ENCODE results near the gene CD48. TPM values are rescaled to one million over a fixed set of nuclear protein-coding genes. Genes with fewer than 3 reads are reported as not detected.

Gene CD48
- total RNA-seq, 1 donor, result not detected

DNA sequence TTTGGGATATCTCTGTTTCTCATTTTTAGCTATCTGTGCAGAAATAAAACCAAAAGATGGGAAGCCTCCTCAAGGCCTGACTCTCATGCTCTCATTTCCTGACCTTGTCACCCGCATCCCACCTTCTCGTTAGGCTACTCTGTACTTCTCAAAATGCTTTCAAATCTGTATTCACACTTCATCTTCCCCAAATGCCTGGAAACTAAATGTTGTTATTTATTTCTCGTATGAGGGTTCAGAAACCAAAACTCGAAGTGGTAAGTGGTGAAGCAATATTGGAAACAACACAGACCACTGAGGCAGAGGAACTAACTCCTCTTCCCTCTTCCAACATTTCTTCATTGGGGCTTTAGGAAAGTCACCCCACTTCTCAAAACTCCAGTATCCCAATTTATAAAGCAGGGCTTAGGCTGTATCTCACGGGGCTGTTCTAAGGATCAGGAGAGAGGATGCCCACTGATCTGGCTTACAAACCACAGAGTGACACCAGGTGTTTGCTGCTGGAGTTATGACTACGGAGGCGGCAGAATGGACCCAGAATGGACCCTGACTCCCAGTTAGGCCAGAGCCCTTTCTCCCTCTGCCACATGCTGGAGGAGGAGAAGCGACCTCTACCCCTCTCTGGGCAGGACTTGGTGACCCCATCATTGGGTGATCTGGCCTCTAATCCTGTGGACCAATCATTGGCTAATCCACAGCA lies 31.0 kb upstream of the CD48 start:
- TF ChIP-seq, protein P1, sequence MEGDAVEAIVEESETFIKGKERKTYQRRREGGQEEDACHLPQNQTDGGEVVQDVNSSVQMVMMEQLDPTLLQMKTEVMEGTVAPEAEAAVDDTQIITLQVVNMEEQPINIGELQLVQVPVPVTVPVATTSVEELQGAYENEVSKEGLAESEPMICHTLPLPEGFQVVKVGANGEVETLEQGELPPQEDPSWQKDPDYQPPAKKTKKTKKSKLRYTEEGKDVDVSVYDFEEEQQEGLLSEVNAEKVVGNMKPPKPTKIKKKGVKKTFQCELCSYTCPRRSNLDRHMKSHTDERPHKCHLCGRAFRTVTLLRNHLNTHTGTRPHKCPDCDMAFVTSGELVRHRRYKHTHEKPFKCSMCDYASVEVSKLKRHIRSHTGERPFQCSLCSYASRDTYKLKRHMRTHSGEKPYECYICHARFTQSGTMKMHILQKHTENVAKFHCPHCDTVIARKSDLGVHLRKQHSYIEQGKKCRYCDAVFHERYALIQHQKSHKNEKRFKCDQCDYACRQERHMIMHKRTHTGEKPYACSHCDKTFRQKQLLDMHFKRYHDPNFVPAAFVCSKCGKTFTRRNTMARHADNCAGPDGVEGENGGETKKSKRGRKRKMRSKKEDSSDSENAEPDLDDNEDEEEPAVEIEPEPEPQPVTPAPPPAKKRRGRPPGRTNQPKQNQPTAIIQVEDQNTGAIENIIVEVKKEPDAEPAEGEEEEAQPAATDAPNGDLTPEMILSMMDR (IDR thresholded peaks at IDR 0.05; ENCODE audit: insufficient read depth, low read depth, low read length), result no peak
- DNase-seq (ENCODE audit: low read depth), result no peak
- no peak overlapping the region for H3K4me3 ChIP-seq (ENCODE audit: low read depth, low read length)

DNA sequence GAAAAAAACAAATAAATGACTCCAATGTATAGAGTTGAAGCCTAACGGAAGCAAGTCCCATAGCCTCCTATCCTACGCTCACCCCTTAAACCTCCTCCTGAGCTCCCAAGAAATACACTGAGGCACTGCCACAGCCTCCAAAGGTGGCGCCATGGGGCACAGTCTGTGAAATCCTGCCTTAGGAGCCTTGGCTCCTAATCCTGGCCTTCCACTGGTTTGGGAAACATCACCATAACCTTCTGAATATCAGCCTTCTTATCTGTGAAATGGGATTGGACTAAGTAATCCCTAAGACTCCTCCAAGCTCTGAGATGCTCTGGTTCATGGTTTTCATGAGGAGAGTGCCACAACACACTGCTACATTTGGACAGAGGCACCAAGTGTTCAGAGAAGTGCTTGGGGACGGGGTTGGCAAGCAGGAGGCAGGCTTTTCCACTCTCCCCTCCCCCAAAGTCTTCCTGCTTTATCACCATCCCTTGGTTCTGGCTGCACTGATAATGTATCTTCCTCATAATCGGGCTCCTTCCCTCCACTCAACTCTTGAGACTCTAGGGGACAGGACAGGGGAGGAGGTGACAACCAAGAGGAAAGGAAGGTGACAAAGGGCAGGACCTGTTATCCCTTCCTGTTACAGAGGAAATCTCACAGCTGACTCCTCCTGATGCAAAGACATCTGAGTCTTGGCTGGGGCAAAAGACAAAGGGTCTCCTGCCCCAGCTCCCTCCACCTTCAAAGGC lies 30.2 kb upstream of the CD48 start:
- H3K4me3 ChIP-seq (ENCODE audit: low read depth, low read length), result no peak overlapping the region
- no peak for DNase-seq (ENCODE audit: low read depth)
- TF ChIP-seq, protein P1 (IDR thresholded peaks at IDR 0.05; ENCODE audit: insufficient read depth, low read depth, low read length), result no peak

DNA sequence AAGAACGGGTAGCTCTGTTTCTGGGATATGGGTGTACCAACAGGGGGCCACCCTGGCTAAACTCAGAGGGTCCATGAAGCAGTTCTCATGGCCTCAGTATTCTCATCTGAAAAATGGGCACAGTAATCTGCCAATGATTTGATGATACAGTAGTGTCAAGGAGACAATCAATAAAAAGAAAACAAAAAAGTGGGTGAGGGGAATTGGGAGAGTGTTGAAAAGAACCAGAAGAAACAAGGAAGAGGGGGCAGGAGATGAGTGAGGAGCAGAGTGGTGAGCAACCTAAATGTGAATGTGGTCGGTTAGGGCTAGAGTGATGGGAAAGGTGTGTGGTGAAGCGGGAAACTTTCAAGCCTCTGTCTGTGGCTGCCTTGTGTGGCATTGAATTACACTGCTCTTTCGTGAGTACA lies 29.5 kb upstream of the CD48 start:
- no peak for DNase-seq (ENCODE audit: low read depth)
- no peak overlapping the region for H3K4me3 ChIP-seq (ENCODE audit: low read depth, low read length)
- TF ChIP-seq, protein P1 (IDR thresholded peaks at IDR 0.05; ENCODE audit: insufficient read depth, low read depth, low read length), result no peak

DNA sequence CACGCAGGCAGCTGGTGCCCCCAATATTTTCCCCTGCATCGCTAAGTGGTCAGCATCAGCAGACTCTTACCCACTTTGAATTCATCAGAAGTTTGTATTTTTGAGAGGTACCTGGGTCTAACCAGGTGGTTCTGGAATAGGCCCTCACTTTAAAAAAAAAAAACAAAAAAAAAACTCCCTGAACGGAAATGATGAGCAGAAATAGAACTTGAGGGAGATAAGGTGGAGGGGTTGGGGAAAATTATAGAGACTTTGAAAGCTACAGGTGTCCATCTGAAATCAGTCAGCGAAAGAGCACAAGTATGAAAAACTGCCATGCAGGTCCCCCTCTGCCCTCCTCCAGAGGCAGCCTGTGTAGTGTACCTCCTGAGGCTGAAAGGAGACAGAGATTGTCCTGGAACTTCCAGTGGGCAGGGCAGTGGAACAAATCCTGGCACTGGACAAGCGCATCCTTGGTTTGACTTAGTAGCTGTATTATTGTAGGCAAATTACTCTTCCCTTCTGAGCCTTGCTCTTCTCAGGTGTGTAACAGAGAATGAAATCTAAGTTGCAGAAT lies 28.6 kb upstream of the CD48 start:
- no peak for DNase-seq (ENCODE audit: low read depth)
- H3K4me3 ChIP-seq (ENCODE audit: low read depth, low read length), result no peak overlapping the region
- TF ChIP-seq, protein P1 (IDR thresholded peaks at IDR 0.05; ENCODE audit: insufficient read depth, low read depth, low read length), result no peak

DNA sequence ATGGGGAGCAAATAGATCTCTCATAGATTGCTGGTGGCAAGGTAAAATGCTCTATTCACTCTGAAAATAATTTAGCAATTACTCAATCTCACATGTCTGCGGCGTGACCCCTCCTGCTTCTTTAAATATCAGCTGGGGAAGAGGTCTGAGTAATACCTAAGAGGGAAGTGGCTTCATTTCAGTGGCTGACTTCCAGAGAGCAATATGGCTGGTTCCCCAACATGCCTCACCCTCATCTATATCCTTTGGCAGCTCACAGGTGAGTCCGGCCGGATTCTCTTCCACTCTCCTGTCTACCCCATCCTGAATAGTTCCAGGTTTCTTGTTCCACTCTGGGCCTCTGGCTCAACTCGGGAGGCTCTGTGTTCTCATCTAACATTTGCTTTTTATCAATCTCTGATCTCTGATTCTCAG lies 27.5 kb upstream of the CD48 start, which contains the start of gene SLAMF7:
TSS of gene SLAMF7 (plus strand) at position 150 of the 414 bp plus-strand sequence. CDS start at position 205, 55 bp downstream.
- H3K4me3 ChIP-seq (ENCODE audit: low read depth, low read length), result no peak within 1 kb of the TSS
- TF ChIP-seq, protein P1 (IDR thresholded peaks at IDR 0.05; ENCODE audit: insufficient read depth, low read depth, low read length), result no peak
- DNase-seq (ENCODE audit: low read depth), result no peak

DNA sequence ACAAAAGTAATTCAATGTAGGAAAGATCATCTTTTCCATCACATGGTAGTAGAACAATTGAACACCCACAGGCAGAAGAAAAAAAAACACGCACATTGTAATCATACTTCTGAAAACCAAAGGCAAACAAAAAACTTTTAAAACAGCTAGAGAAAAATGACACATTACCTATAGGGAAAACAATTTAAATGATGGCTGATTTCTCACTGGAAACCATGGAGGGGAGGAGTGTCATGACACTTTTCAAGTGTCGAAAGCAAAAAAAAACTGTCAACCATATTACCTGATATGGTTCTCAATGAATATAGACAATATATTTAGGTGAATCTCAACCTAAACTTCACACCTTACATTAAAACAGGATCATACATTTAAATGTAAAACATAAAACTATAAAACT lies 26.6 kb upstream of the CD48 start:
- TF ChIP-seq, protein P1 (IDR thresholded peaks at IDR 0.05; ENCODE audit: insufficient read depth, low read depth, low read length), result no peak
- DNase-seq (ENCODE audit: low read depth), result no peak
- no peak overlapping the region for H3K4me3 ChIP-seq (ENCODE audit: low read depth, low read length)
